Vagina (tissue), 2 donors: Measurements from ENCODE around the gene C10orf90.

Experiments
- POLR2A ChIP-seq, 2 donors: fragments of 450-650 bp; IDR thresholded peaks; one replicate each; pipeline ENCODE4 v1.6.1; 2017; ENCODE audit warnings: antibody characterized with exemption in 2 of 2, mild to moderate bottlenecking in 2 of 2, moderate library complexity in 2 of 2
- POLR2AphosphoS5 ChIP-seq, 2 donors: sonication (generic); formaldehyde crosslinking; IDR thresholded peaks; one replicate each; pipeline ENCODE4 v1.9.0; 2017; ENCODE audit warnings: antibody characterized with exemption in 2 of 2, mild to moderate bottlenecking in 2 of 2, low read depth in 1 of 2; ENCODE audit not compliant: insufficient read depth in 1 of 2

DNA sequence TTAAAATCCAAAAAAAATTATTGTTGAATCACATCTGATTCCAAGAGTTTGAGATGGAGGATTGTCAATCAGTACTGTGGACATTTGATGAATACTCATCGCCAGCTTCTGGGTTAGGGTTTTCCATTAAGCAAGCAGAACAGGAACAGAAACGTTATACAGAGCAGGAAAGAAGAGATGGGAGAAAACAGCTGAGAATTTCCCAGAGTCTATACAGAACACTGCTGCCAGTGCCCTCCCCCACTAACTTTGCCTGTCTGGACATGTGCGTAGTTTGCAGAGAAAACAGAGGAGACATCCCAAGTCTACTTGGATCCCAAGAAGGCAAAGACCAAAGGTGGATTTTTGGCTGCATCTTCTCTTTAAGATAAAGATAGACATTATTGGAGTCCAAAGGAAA is 19.0 kb downstream of the C10orf90 start:
- TF ChIP-seq POLR2AphosphoS5 (IDR thresholded peaks at IDR 0.05; ENCODE audit: insufficient read depth in 1 of 2, low read depth in 1 of 2) (no peak), POLR2A (IDR thresholded peaks at IDR 0.05) (no peak)
